Parathyroid adenoma (tissue), 2 donors: Measurements from ENCODE around the gene SIL1.

Experiments used
- H2AFZ ChIP-seq: fragments of 300-600 bp; sonication (generic); one replicate; pipeline ENCODE4 v1.7.0; 2017; ENCODE audit warnings: antibody characterized with exemption, mild to moderate bottlenecking
- H3K27ac ChIP-seq: fragments of 300-600 bp; sonication (generic); one replicate; pipeline ENCODE4 v1.7.0; 2017
- H3K27me3 ChIP-seq: fragments of 300-600 bp; sonication (generic); one replicate; pipeline ENCODE4 v1.7.0; 2017; ENCODE audit warnings: low read length; ENCODE audit not compliant: control insufficient read depth, insufficient read depth
- H3K36me3 ChIP-seq: fragments of 300-600 bp; sonication (generic); one replicate; pipeline ENCODE4 v1.7.0; 2017; ENCODE audit warnings: low read length; ENCODE audit not compliant: control insufficient read depth, insufficient read depth
- H3K4me1 ChIP-seq: fragments of 300-600 bp; sonication (generic); one replicate; pipeline ENCODE4 v1.7.0; 2017; ENCODE audit warnings: control low read depth
- H3K4me2 ChIP-seq: fragments of 300-600 bp; sonication (generic); one replicate; pipeline ENCODE4 v1.7.0; 2017; ENCODE audit warnings: low read length
- H3K4me3 ChIP-seq: fragments of 300-600 bp; sonication (generic); one replicate; pipeline ENCODE4 v1.7.0; 2017; ENCODE audit warnings: low read depth, low read length
- H3K79me2 ChIP-seq: fragments of 300-600 bp; sonication (generic); one replicate; pipeline ENCODE4 v1.7.0; 2017; ENCODE audit warnings: control low read depth
- H3K9ac ChIP-seq: fragments of 300-600 bp; sonication (generic); one replicate; pipeline ENCODE4 v1.7.0; 2017; ENCODE audit warnings: mild to moderate bottlenecking
- H3K9me3 ChIP-seq: fragments of 300-600 bp; sonication (generic); one replicate; pipeline ENCODE4 v1.7.0; 2017; ENCODE audit warnings: low read length; ENCODE audit not compliant: control insufficient read depth
- CTCF ChIP-seq: fragments of 300-600 bp; sonication (generic); IDR thresholded peaks from one replicate; pipeline ENCODE4 v1.7.0; 2017; ENCODE audit warnings: antibody characterized with exemption, mild to moderate bottlenecking
- donor health status: primary hyperparathyroidism.

SIL1 gene

GRCh38 chr5:139079991-139080610 is 118.1 kb downstream of the SIL1 start:
- no peak overlapping the region for H2AFZ ChIP-seq
- H3K79me2 ChIP-seq = peaks cover 9% of the 10 kb centered on the region
- no peak overlapping the region for H3K4me2 ChIP-seq
- peaks cover 4% of the 10 kb centered on the region for H3K4me1 ChIP-seq
- H3K9ac ChIP-seq = no peak overlapping the region
- no peaks in the 10 kb centered on the region for H3K9me3 ChIP-seq
- no peaks in the 10 kb centered on the region for H3K27me3 ChIP-seq
- H3K36me3 ChIP-seq = no peaks in the 10 kb centered on the region
- H3K4me3 ChIP-seq = no peak overlapping the region
- no peak for TF ChIP-seq CTCF
- no peak overlapping the region for H3K27ac ChIP-seq

GRCh38 chr5:139079225-139079990 is 118.8 kb downstream of the SIL1 start:
- H3K4me1 ChIP-seq = peaks cover 4% of the 10 kb centered on the region
- H2AFZ ChIP-seq = no peak overlapping the region
- H3K36me3 ChIP-seq = no peaks in the 10 kb centered on the region
- no peaks in the 10 kb centered on the region for H3K9me3 ChIP-seq
- H3K27ac ChIP-seq = no peak overlapping the region
- no peak overlapping the region for H3K4me2 ChIP-seq
- TF ChIP-seq CTCF = no peak
- H3K4me3 ChIP-seq = no peak overlapping the region
- H3K27me3 ChIP-seq = no peaks in the 10 kb centered on the region
- peaks cover 9% of the 10 kb centered on the region for H3K79me2 ChIP-seq
- H3K9ac ChIP-seq = no peak overlapping the region

- Histone ChIP-seq H3K79me2 (peaks cover 9% of the 10 kb centered on the region), H3K4me1 (peaks cover 4% of the 10 kb centered on the region), H2AFZ (no peak overlapping the region), H3K9ac (no peak overlapping the region), H3K4me3 (no peak overlapping the region), H3K27ac (no peak overlapping the region), H3K27me3 (no peaks in the 10 kb centered on the region), H3K36me3 (no peaks in the 10 kb centered on the region), H3K9me3 (no peaks in the 10 kb centered on the region), H3K4me2 (no peak overlapping the region)
- no peak for TF ChIP-seq CTCF
These were observed 119.8 kb downstream of the SIL1 start for GRCh38 chr5:139078345-139078744.

GRCh38 chr5:139077899-139078298 is 120.3 kb downstream of the SIL1 start:
- peaks cover 4% of the 10 kb centered on the region for H3K4me1 ChIP-seq
- H3K27me3 ChIP-seq = no peaks in the 10 kb centered on the region
- H3K27ac ChIP-seq = no peak overlapping the region
- no peak overlapping the region for H2AFZ ChIP-seq
- H3K36me3 ChIP-seq = no peaks in the 10 kb centered on the region
- H3K9ac ChIP-seq = no peak overlapping the region
- H3K79me2 ChIP-seq = peaks cover 9% of the 10 kb centered on the region
- TF ChIP-seq CTCF = no peak
- no peaks in the 10 kb centered on the region for H3K9me3 ChIP-seq
- no peak overlapping the region for H3K4me3 ChIP-seq
- H3K4me2 ChIP-seq = no peak overlapping the region
